ENCODE results near the gene OR10H3. TPM values are rescaled to one million over a fixed set of nuclear protein-coding genes. Genes with fewer than 3 reads are reported as not detected.

OR10H3 gene
- total and polyA plus RNA-seq, 2 experiments from 2014 or later = not detected

- Histone ChIP-seq H3K4me2 (no peak overlapping the region), H3K27me3 (ENCODE audit: insufficient read depth) (no peaks in the 10 kb centered on the region), H4K20me1 (replicated peaks; ENCODE audit: insufficient read depth) (no peaks in the 10 kb centered on the region), H3F3A (replicated peaks; ENCODE audit: low read depth) (no peaks in the 10 kb centered on the region), H3K4me3 (no peak overlapping the region), H3K9me2 (ENCODE audit: insufficient read depth) (no peaks in the 10 kb centered on the region), H2AFZ (no peak overlapping the region), H3K79me2 (replicated peaks; ENCODE audit: insufficient read depth) (no peaks in the 10 kb centered on the region), H3K27ac (ENCODE audit: low read depth) (no peak overlapping the region), H3K4me1 (ENCODE audit: insufficient read depth) (no peaks in the 10 kb centered on the region), H3K36me3 (ENCODE audit: insufficient read depth) (peaks cover 5% of the 10 kb centered on the region; the same call in 1 of the 2 replicates)
- H3K9me3 Mint-ChIP-seq = peaks cover 89% of the 10 kb centered on the region
- TF ChIP-seq EZH2 (IDR thresholded peaks at IDR 0.05; ENCODE audit: low read depth, unreplicated experiment) (no peak), REST (IDR thresholded peaks at IDR 0.05; ENCODE audit: unreplicated experiment) (no peak), STAT1 (IDR thresholded peaks at IDR 0.05; ENCODE audit: unreplicated experiment) (no peak), ETS1 (IDR thresholded peaks at IDR 0.05) (no peak), POLR2AphosphoS5 (IDR thresholded peaks at IDR 0.05; ENCODE audit: low read depth) (no peak), CTCF (conservative IDR thresholded peaks at IDR 0.05; ENCODE audit: low read depth in 2 of 2) (no peak), ZNF331 (CRISPR knock-in tag; IDR thresholded peaks at IDR 0.05; ENCODE audit: low read depth) (no peak), ZNF114 (CRISPR knock-in tag; IDR thresholded peaks at IDR 0.05) (no peak), JUNB (IDR thresholded peaks at IDR 0.05; ENCODE audit: unreplicated experiment) (no peak), NANOG (IDR thresholded peaks at IDR 0.05; ENCODE audit: borderline replicate concordance) (no peak), CREB1 (CRISPR knock-in tag; IDR thresholded peaks at IDR 0.05; ENCODE audit: low read depth) (no peak), ZNF462 (CRISPR knock-in tag; IDR thresholded peaks at IDR 0.05) (no peak), EZH2phosphoT487 (IDR thresholded peaks at IDR 0.05; ENCODE audit: unreplicated experiment) (no peak)
- no peak for ATAC-seq
- peaks cover 19% of the 10 kb centered on the region for H3K36me3 Mint-ChIP-seq (ENCODE audit: low read depth)
- H3K27ac Mint-ChIP-seq = no peak overlapping the region
- no peaks in the 10 kb centered on the region for H3K4me1 Mint-ChIP-seq
- no peak for DNase-seq (ENCODE audit: low spot score)
- H3K27me3 Mint-ChIP-seq (ENCODE audit: insufficient read depth, low read depth, poor library complexity) = no peaks in the 10 kb centered on the region
- H3K4me3 Mint-ChIP-seq = no peak overlapping the region
Measured at GRCh38 chr19:15701757-15702533, 35.8 kb upstream of the OR10H3 start.

Measured in GM23338 (cell line).